ACHN (cell line): ENCODE data around the gene CBFA2T2.
A peak's percentile ranks its signal among the peaks of the same experiment; 100 is the strongest.
"Not testable (repeated sequence)": the region's sequence is repeated elsewhere in the genome, so short reads cannot be mapped to it uniquely, and the experiment has no call there.

Source experiments
- DNase-seq: peaks from one replicate; pipeline ENCODE4 v3.0.0-alpha.2; 2015
- in situ Hi-C: cut with HindIII; loops from 2 replicates; pipeline ENCODE4 v1.10.0; 2017; ENCODE audit warnings: low sequenced_read_pairs, low pct_ligation_motif_present, low pct_unique_long_range_greater_than_20kb

Gene CBFA2T2

DNA sequence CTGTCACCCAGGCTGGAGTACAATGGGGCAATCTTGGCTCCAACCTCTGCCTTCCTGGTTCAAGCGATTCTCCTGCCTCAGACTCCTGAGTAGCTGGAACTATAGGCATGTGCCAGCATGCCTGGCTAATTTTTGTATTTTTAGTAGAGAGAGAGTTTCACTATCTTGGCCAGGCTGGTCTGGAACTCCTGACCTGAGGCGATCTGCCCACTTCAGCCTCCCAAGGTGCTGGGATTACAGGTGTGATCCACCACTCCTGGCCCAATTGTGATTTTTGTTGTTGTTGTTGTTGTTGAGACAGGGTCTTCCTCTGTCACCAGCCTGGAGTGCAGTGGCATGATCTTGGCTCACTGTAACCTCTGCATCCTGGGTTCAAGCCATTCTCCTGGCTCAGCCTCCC is 69.3 kb downstream of the CBFA2T2 start:
- no peak for DNase-seq
- in situ Hi-C loops = no loop called here

DNA sequence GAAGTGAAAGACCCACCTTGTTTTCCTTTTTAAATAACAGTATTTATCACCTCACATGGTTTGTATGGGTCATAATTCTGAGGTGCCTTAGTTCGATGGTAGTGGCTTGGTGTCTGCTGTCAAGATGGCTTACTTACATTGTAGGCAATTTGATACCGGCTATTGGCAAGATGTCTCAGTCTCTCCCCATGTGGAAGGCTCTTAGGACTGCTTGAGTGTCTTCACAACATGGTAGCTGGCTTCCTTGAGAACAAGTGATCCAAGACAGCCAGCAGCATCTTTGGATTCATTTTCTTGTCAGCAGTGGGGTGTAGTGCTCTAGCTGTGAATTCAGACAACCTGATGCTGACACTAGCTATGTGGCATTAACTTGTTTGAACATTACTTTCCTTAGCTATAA is 70.1 kb downstream of the CBFA2T2 start:
- in situ Hi-C loops = no loop called here
- no peak for DNase-seq

DNA sequence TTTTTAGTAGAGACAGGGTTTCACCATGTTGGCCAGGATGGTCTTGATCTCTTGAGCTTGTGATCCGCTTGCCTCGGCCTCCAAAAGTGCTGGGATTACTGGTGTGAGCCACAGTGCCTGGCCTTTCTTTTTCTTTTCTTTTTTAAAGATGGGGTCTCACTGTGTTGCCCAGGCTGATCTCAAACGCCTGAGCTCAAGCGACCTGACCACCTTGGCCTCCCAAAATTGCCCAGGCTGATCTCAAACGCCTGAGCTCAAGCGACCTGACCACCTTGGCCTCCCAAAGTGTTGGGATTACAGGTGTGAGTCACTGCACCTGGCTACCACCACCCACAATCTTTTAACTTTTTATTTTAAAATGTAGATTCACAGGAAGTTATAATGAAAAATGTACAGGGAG is 71.2 kb downstream of the CBFA2T2 start:
- in situ Hi-C loops = not testable (repeated sequence)

DNA sequence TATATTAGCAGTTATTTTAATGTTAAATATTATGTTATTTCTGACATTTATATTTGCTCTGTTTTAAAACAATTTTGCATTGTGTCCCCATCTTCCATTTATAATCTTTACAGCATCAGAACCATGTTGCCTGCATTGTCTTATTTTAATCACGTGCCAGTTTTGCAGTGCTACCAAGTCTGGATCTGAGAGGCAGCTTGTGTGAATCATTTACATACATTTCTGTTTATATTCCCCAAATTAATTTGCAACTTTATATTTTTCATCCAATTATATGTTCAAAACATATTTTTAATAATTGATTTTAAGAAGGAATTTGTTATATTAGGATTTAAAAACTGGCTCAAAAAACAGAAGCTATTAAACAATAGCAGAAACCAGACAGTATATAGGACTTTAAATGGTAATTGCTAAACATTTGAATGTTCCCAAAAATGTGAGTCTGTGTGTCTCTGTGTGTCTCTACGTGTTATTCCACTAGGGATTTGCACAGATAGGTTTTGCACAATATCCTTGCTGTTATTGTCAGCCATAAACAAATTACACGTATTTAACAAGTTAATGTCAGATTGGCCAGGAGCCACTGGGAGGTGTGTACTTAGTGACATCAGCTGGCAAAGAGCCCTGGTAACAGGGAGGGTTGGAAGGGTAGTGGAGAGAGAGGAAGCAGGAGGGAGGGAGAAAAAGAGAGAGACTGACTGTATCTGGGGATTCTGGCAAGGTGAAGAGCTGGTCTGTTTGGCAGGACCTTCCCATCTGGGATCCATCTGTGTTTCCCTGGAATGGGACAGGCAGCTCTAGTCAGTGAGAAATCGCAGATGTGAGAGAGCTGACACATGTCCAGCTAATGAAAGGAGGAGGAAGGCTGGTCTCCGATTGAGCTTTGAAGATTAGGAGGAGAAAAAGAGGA is 72.1 kb downstream of the CBFA2T2 start:
- DNase-seq = peak; percentile 60
- in situ Hi-C loops = no loop called here

More for the DNA sequence above, 71.2 kb downstream of the CBFA2T2 start:
- DNase-seq = not testable (repeated sequence)

DNA sequence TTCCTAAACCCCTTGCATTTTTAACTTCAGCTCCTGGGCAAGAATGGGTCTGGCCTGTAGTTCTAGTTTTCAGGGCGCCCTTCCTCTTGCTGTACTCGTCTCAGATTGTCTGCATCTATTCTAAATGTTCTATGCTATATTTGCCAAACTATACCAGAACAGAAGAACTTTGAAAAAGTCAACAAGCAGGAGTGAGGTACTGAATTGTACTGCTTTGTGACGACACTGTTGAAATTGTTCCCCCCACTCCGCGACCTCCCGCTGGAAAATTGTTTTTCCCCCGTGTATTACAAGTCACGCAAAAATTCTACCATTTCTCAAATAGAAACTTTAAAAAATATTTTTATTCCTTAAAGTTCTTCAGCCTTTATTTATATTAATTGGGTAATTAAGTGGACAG is 73.9 kb downstream of the CBFA2T2 start:
- no peak for DNase-seq
- in situ Hi-C loops = no loop called here

DNA sequence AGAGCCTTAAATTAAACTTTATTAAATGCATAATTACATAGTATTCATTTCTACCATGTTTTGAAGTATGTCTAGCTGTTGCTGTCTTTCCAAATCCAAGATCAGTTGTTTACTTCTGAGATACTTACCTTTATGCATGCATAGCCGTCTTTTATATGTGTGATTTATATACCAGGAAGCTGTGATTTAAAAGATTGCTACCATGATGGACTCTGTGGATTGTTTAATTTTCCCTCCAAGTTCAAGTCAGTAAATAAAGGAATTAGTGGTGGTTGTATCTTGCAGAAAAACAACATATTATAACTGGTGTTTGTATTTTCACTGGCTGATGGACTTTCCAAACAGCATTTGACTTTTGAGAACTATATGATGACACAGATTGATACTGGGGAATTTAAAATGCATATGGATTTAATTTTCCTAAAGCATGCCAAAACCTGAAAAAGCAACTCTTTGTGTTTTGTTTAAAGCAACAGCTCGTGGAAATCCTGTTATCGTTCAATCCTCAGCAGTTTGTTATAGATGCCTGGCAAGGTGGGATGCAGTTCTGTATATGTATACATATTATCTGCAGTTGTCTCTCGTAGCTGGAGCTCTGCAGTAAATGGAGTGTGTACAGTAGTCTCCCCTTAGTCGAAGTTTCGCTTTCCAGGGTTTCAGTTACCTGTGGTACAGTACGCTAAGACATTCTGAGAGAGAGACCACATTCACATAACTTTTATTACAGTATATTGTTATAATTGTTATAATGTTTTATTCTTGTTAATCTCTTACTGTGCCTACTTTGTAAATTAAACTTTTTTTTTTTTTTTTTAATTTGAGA is 77.1 kb downstream of the CBFA2T2 start:
- DNase-seq = no peak
- in situ Hi-C loops = no loop called here

DNA sequence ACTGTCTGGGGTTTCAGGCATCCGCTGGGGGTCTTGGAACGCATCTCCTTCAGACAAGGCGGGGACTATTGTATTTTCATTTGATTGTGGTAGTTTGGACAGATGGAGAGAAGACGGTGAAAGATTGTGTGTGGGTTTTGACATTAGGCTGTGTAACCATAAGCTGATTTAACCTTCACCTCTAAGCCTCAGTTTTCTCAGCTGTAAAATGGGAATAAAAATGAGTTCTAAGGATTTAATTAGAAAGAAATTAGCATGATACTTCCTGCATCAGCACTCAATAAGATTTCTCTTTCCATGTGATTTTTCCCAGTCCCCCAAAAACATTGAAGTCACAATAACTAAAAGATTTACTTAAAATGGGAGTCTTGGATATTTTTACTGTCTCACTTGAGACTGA is 78.1 kb downstream of the CBFA2T2 start:
- in situ Hi-C loops = no loop called here
- DNase-seq = no peak

DNA sequence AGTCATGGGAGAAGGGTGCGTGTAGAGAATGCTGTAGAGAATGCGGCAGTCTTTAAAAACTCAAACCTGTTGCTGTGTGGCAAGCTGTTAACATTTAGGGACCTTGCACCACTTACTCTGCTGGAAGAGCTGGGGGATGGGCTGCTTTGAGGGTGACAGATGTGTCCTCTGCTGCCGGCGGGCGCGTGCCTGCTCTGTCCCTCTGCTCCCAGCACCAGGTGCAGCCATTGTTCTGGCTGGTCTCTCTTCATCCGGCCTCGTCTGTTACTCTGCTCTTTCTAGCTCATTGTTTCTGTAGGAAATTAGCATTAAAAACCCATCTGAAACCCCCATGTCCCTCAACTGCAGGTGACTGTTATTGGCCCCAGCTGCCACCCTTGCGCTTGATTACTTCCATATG is 78.5 kb downstream of the CBFA2T2 start:
- in situ Hi-C loops = no loop called here
- no peak for DNase-seq

DNA sequence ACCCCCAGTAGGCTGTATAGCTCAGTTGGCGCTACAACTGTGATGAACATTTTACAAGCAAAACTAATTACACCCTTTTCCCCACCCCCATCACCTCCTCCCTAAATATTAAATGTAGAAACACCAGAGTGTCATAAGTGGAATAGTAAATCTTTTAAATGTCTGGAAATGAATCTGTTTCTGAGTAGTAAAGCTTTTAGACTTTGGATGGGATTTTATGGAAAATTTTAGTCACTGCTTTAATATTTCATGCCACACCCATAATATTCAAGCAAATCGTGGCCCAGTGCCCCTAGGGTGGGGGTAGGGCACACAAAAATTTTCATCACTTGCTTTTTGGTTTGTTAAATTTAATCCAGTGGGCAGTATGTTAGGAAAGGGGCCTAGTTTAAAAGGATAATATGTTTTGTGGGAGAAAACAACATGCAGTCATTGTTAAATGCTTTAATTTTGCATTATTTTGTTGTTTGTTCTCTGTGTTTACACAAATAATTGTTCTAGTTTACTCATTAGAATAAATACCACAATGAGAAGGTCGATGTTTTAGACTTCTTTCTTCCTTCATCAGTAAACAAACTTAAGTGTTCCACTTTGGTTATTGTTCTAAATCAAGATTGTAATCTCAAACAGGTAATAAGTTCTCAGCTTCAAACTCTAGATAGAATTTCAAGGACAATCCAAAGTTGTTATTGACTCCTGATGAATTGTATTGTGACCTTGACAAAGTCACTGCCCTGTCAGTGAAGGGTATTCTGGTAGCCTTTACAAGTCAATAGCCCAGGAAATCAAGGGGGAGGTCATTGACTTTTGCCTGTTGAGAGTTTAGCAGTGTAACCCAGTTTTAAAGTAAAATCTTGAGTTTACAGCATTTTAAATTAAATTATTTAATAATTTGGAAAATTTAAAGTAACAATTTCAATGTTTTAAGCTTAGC is 79.2 kb downstream of the CBFA2T2 start:
- no peak for DNase-seq
- in situ Hi-C loops = no loop called here

DNA sequence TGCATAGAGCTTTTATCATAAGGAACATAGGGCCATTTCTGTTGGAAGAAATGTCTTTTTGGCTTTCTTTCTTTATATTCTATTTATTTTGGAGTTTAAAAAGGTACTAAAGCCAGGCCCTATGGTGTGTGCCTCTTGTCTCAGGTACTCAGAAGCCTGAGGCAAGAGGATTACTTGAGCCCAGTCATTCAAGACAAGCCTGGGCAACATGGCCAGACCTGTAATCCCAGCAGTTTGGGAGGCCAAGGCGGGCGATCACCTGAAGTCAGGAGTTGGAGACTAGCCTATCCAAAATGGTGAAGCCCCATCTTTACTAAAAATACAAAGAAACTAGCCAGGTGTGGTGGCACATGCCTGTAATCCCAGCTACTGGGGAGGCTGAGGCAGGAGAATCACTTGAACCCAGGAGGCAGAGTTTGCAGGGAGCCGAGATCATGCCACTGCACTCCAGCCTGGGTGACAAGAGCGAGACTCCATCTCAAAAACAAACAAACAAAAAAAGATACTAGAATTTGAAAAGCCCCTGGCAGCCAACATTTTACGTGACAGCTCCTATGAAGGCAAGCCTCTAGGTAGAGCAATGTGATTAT is 80.0 kb downstream of the CBFA2T2 start:
- no peak for DNase-seq
- in situ Hi-C loops = no loop called here

DNA sequence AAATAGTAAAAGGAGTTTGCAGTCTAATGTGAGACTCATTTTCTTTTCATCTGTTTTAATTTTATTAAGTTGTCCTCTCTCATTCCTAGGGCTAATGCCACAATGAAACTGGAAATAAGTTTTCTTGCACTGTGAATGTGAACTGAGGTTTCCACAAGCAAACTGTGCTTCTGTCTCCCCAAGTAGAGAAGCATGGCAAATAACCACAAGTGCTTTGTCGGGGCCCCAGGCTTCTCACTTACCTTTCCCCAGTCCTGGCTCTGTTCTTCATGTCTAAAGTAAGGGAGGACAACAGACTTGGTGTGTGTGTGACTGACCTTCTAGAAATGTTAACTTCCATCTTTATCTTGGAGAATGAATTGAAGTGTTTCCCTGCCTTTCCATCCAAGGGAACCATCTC is 80.8 kb downstream of the CBFA2T2 start:
- in situ Hi-C loops = no loop called here
- no peak for DNase-seq

DNA sequence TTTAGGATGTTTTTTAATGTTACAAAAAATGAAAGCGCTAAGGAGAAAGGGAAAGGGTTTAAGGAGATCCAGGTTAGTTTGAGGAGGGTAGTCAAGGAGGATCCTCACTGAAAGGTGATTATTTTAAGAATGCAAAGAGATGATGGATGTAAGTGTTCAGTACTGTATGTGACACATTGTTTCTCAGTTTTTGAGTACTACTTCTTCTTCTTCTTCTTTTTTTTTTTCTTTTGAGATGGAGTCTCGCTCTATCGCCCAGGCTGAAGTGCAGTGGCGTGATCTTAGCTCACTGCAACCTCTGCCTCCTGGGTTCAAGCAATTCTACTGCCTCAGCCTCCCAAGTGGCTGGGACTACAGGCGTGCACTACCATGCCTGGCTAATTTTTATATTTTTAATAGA is 83.4 kb downstream of the CBFA2T2 start:
- DNase-seq, in situ Hi-C loops: not testable (repeated sequence)

DNA sequence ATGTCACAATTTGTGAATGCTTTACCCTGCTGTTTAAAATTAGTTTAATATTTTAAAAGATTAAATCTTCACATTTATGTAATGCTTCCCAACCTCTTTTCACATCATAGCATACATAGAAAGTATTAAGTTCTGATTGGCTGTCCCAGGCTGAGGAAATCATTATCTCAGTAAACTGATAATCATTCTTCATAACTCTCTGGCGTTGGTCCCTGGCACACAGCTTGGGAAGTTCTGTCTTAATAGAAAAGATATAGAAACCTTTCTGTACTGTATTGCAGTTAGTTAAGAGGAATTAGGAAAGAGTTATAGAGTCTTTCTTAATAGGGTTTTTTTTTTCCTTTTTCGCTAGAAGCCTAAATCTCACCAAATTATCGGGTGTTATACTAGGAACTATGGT is 85.4 kb downstream of the CBFA2T2 start:
- in situ Hi-C loops = no loop called here
- DNase-seq = no peak

DNA sequence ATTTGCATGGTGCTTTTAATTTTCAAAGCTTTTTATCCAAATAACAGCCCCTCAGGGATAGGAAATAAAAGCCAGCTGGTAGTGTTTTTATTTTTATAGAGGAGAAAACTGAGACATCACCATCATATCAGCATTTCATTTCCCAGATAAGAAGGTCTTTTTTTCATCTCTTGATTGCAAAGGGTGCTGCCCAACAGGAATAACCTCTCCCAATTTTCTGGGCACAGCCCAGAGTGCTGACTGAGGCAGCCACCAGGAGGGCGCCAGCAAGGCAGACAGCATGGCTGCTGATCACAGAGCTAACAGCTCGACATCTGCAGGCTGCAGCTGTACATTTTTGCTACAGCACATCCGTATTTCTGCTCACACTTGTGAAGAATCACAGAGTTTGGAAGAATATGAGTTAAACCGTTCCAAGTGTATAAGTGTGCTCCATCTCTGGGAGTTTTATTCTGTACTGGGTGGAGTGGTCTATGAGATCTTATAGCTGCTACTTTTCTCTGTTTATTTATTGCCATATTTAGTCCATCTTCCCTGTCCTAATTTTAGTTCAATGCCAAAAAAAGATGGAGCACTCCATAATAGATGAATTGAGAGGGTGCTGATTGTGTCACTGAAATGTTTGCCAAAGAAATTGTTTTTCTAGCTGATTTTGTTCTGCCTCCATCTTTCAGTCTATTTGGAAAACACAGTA is 86.7 kb downstream of the CBFA2T2 start:
- no peak for DNase-seq
- in situ Hi-C loops = no loop called here

DNA sequence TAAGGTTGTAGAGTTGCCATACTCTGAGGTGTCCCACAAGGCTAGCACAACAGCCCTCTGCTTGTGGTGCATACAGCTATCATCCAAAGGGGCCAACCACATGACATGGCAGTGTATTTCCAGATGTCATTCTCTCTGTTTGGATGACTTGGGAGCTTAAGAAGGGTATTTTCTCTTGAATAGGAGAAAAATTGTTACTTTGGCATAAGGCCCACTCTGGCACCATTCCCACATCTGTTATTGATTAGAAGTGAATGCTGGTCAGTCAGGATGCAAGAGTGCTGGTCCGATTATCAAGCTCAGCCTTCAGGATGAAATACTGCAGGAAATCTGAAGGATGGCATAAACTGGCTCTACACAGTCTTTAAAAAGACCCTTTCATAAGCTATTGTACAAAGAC is 88.6 kb downstream of the CBFA2T2 start:
- in situ Hi-C loops = no loop called here
- DNase-seq = no peak

DNA sequence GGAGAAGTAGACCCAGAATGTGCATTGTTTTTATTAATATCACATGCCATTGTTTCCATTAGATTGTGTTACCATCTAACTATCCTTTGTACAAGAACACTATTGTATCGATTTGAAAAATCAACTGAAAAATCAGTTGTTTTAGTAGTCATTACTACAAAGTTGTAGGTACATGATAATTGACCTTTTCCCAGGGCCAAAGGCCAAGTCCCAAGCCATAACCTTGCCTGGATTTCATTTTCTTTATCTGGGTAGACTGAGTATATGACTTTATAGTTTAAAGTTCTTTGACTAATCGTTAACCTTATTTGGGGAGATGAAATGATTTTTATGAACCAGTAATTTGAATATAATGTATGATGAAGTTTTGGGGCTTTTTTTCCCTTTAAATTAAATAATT is 93.2 kb downstream of the CBFA2T2 start:
- in situ Hi-C loops = no loop called here
- no peak for DNase-seq

DNA sequence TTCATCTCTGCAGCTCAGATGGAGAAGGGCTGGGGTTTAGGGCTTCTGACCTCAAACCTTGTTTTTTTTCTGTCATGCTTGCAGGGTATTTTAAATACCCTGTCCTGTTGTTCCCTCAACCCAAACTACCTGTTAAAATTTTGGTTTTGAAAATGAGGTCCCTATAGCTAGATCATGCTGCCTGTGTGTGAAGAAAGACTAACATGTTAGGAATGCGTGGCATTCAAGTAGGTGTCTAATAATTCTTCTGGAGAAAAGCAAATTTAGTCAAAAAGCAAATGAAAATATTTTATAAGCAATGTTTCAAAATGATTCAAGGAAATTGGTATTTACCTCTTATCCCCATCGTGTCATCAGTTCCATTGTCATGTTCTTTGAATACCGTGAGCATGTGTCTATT is 95.1 kb downstream of the CBFA2T2 start:
- DNase-seq = peak; percentile 29
- in situ Hi-C loops = no loop called here

DNA sequence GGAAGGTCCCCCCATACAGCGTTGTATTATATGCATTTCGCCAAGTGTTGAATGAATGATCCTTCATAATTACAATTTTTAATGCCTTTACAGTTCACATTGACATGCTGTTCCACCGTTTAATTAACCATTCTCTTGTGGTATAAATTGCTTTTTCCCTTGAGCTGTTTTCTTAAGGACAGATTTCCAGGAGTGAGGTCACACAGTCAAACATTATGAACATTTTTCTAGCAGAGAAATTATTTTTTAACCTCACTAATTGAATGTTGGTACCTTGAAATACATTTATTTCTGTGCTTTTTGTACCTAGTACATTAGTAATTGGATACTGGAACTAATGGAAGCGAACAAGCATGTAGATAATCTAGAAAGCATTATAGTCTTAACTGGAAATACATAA is 95.5 kb downstream of the CBFA2T2 start:
- DNase-seq = no peak
- in situ Hi-C loops = no loop called here
